HG03139 (cell line): ENCODE measurements around the gene RCAN1.

Source experiments
- ATAC-seq: cut with Tn5 transposase; IDR thresholded peaks from one replicate; pipeline ENCODE4 v1.9.1; 2021; ENCODE audit not compliant: unreplicated experiment

RCAN1 gene

DNA sequence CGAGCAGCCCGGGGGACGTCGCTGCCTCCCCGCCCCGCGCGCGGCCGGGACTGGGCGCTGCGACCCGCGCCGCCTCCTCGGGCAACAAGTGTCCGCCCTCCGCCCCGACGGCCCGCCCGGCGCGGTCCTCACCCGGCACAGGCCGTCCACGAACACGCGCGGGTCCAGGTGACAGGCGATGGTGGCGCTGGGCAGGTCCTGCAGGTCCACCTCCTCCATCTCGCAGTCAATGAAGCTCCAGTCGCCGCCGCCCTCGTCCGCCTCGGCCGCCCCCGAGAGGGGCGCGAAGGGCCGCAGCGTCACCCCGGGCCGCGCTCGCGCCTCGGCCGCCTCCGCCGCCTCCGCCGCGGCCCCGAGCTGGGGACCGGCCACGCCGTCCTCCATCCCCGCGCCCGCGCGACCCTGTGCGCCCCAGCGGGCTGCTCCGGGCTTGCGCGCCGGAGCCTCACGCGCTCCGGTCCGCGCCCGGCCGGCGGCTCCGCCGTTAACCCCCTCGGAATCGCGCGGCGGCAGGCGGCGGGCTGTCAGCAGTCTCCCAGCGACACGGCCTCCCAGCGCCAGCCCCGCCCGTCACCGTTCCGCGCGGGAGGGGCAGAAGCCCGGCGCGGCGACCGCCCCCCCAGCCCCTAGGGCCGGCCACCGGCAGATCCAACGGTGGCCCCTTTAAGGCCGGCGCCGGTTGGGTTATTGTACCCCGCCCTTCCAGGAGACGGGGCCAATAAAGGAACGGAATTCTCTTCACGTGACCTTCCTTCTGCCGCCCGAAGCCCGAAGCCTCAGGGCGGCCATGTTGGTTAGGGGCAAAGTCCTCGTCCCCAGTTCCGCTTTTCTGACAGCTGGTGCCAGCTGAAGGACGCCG lies at the start of gene RCAN1:
Gene RCAN1, minus strand, starts transcription at position 486 of the 859 bp plus-strand sequence. Its CDS starts 102 bp downstream, at position 384.
- peak; percentile 96 for ATAC-seq

- ATAC-seq = no peak
Observed at GRCh38 chr21:34661848-34662247, 46.9 kb upstream of the RCAN1 start.

- ATAC-seq = no peak
Observed at GRCh38 chr21:34653522-34653921, 38.6 kb upstream of the RCAN1 start.

DNA sequence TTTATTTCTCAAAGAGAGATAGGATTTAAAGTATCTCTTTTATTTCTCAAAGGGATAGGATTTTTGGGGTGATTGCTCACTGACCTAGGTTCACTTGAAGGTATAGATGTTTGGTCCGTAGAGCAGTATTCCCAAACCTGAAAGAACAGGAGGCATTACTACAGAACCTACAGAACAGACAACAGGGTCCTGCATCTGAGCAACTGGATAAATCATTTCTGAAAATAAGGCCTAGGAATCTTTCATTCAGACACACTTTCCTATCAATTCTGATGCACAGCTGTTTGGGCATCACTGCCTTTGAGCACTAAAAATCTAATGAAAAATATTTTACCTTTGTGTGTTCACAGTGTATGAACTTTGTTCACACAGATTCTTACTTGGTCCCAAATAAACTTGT lies 36.7 kb upstream of the RCAN1 start:
- ATAC-seq = no peak

GRCh38 chr21:34650861-34651431 lies 36.0 kb upstream of the RCAN1 start:
- ATAC-seq = no peak

DNA sequence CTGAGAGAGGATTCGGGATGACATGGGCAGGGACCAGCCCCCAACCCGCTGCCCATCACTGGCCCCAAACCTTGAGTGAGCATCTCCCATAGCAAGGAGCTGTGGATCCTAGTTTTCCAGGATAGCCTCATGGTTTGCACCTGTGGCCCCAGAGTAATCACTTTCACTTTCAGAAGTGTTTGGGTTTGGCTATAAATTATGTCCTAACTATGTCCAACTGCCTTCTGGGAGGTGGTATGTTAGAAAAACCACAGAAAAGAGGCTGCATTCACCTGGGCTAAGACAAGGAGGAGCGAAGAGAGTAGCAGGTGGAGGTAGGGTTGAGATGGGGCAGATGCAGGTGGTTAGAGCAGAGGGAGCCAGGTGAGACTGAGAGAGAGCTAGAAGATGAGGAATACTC lies 34.5 kb upstream of the RCAN1 start:
- no peak for ATAC-seq

GRCh38 chr21:34648739-34649297 lies 33.9 kb upstream of the RCAN1 start:
- no peak for ATAC-seq

- no peak for ATAC-seq
Observed at GRCh38 chr21:34647555-34647954, 32.6 kb upstream of the RCAN1 start.

DNA sequence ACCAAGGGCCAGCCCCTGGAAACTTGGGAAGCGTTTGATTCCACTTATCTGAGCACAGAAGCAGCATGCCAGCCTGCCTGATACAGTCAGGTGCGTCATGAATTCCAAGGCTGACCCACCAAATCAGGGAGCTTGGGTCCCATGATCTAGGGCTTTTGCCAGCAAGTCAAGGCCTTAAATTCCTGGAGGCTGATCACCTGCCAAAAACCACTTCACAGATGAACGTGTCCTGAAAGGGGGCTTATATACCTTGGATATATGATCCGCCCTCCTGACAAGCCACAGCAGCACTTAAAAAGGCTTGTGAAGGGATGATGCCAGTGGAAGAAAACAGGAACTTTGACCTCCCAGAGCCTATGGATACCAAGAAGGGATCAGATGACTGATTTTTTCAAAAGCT lies 29.9 kb upstream of the RCAN1 start:
- ATAC-seq = no peak

DNA sequence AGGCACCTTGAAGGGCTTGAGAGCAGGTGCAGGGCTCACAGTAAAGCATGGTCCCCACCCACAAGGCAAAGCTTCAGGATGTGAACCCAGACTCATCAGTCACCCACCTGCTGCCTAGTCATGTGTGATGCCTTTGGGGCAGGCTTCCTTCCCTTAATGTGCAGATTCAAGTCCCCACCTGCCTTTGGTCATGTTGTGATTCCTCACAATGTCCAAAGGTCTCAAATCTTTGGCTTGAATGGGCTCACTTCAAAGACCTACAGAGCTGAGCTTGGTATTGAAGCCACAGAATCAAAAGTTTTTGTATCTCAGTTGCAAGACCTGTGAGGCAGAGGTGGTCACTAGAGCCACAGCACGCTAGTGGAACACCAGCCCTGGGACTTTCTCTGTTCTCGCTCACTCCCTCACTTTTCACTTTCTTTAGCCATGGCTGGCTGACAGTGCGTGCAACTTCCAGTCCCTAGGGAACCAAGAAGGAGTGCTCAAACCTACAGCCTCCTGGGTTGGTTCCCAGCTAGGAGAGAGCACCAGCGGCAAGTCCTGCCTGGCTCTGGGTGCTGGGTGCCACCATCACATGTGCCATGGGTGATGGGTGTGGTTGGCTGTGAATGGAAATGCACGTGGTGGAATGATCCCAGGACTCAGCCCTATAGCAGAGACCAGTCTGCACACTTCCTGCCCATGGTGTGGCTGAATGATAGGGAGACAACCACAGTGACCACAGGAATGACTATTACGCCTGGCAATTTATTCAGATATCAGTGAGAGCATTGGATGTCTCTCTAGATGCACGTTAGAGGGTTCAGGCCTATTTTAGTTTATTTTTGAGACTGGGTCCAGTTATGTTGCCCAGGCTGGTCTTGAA lies 27.5 kb upstream of the RCAN1 start:
- peak; percentile 53 for ATAC-seq

GRCh38 chr21:34640858-34641257 lies 25.9 kb upstream of the RCAN1 start:
- no peak for ATAC-seq

DNA sequence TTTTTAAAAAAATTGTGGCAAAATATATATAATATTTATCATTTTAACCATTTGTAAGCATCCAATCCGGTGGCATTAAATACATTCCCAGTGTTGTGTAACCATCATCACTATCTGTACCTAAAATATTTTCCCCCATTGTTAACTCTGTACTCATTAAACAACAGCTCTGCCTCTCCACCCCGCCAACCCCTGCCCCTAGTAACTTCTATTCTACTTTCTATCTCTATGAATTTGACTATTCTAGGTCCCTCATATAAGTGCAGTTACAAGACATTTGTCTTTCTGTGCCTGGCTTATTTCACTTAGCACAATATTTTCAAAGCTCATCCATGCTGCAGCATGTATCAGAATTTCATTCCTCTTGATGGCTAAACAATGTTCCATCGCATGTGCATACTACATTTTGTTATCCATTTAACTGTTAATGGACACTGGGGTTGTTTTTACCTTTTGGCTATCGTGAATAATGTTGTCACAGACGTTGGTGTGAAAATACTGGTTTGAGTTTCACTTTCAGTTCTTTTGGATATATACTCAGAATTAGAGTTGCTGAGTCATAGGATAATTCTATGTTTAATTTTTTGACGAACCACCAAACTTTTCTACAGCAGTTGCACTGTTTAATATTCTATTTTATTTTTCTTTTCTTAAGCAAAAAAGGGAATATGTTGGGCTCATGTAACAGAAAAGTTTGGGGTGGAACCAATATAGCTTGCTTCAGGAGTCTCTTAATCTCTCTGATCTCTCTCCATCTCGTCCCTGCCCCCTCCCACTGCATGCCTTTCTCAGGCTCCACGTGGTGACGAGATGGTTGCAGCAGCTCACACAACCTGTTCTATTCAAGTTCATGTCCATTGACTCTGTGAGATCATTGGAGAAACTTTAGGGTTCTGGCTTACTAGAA lies 25.2 kb upstream of the RCAN1 start:
- ATAC-seq = no peak

- ATAC-seq = no peak
Observed at GRCh38 chr21:34639250-34639649, 24.3 kb upstream of the RCAN1 start.

- no peak for ATAC-seq
Observed at GRCh38 chr21:34636961-34637360, 22.0 kb upstream of the RCAN1 start.

GRCh38 chr21:34635307-34635706 lies 20.4 kb upstream of the RCAN1 start:
- ATAC-seq = no peak

DNA sequence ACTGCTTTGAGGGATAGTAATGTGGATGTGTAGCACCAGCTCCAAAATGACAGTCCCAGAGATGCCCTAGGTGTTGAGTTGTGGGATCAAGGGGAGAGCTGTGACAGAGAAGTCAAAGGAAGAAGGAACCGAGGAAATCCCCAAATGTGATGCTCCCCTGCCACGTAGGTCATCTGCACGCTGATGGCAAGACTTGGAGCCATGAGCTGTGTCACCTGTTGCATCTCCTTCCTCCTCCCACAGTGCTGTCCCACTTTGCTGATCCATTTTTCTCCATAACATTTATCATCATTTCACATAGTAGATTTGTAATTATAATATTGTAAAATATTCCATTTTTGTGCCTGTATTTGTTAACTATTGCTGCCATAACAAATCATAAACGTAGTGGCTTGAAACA lies 17.6 kb upstream of the RCAN1 start:
- no peak for ATAC-seq

DNA sequence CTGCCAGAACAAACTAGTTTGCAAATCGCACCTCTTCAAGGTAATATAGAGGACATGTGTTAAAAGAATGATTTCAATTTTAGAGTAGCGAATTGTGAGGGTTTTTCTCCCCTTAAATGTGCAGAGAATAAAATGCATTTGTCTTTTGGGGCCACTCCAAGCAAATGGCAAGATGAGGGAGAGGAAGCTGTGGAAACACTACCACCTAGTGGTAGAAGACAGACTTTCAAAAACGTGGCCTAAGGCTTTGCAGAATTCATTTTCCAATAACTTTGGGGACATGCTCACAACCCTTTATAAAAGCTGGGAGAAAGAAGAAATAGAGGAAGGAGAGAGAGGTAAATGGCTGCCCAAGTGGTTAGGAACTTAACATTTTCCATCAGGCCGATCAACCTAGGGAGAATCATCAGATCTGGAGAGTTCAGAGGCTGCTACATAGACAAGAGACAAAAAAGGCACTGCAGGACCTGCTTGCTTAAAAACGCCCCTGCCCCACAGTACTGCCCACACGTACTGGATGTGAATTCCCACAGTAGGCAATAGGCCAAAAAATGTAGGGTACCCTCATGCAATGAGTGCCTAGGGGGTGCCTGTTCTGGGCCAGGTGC lies 15.7 kb upstream of the RCAN1 start:
- no peak for ATAC-seq

- ATAC-seq = no peak
Observed at GRCh38 chr21:34626131-34626530, 11.2 kb upstream of the RCAN1 start.

DNA sequence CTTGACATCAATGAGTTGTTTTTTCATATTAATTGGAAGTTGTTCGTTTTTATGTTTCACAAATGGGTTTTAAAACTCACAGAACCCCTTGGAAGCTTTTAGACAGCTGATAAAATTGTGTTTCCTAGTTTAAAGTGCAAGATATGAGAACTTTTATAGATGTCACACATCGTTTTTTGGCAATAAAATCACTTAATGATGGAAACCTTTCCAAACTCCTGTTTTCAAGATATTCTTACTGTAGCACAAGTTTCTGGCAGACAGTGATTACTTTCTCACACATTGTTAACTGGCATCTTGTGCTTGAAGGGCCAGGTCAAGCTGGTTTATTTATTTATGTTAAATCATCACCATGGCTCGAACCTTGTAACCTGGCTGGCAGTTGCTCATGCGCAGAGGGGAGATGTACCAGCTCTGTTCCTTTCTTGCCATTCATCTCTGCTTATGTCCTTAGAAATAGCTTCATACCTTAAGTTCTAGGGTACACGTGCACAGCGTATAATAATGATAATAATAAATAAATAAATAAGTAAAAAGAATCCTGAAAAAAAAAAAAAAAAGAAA lies 10.2 kb upstream of the RCAN1 start:
- no peak for ATAC-seq

DNA sequence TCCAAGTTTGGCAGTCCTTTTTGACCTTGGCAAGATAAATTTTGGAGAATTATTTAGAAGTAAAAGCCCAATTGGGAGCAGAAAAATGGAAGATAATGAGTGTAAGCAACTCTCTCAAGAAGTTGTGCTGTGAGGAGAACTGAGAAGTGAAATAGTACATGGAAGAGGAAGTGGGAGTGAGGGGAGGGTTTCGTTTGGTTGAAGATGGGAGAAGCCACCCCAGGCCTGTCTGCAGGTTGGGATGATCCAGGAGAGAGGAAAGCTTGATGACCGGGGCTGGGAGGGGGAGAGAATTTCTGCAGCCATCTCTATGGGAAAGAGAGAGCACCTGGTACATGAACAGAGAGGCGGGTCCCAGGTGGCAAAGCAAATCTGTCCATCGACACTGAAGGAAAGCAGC lies 8.6 kb upstream of the RCAN1 start:
- no peak for ATAC-seq
